ENCODE data around the gene CDC42BPA. TPM values are rescaled to one million over a fixed set of nuclear protein-coding genes. Genes with fewer than 3 reads are reported as not detected.

CDC42BPA gene
- polyA plus RNA-seq, 4 donors, result 10.8 to 19.9 (median 13.8) TPM

GRCh38 chr1:227197064-227197463, 121.2 kb downstream of the CDC42BPA start:
- DNase-seq (no peak), FAIRE-seq (no peak)
- H3K36me3 ChIP-seq (ENCODE audit: control insufficient read depth in 3 of 3, insufficient read depth in 2 of 3, low read depth in 1 of 3, low read length in 3 of 3), result peaks cover 0 to 14% (median 0%) of the 10 kb centered on the region in 3 donors
- WGBS, 3 donors, result 88 to 89% (median 89%) methylated on average over 2 of the region's 2 CpGs
- no peaks in the 10 kb centered on the region for H3K27me3 ChIP-seq (ENCODE audit: control insufficient read depth in 3 of 3, insufficient read depth in 3 of 3, low read length in 3 of 3)
- H3K9me3 ChIP-seq (ENCODE audit: control insufficient read depth in 2 of 2, insufficient read depth in 1 of 2, low read depth in 1 of 2, low read length in 1 of 2), result no peaks in the 10 kb centered on the region
- no peaks in the 10 kb centered on the region for H3K4me1 ChIP-seq (ENCODE audit: control insufficient read depth in 3 of 3, insufficient read depth in 2 of 3, low read depth in 1 of 3, low read length in 2 of 3)
- H3K4me3 ChIP-seq (ENCODE audit: low read depth in 1 of 3, low read length in 3 of 3), result no peak overlapping the region
- no peak overlapping the region for H3K27ac ChIP-seq (ENCODE audit: low read depth in 1 of 3, low read length in 2 of 3)

GRCh38 chr1:227192163-227192562, 126.1 kb downstream of the CDC42BPA start:
- FAIRE-seq (no peak), DNase-seq (peak in 1 of 2 donors; percentile 24)
- 52 to 75% (median 67%) methylated on average over 2 of the region's 2 CpGs for WGBS, 3 donors
- H3K27ac ChIP-seq (ENCODE audit: low read depth in 1 of 3, low read length in 2 of 3), result no peak overlapping the region
- no peaks in the 10 kb centered on the region for H3K9me3 ChIP-seq (ENCODE audit: control insufficient read depth in 2 of 2, insufficient read depth in 1 of 2, low read depth in 1 of 2, low read length in 1 of 2)
- no peaks in the 10 kb centered on the region for H3K27me3 ChIP-seq (ENCODE audit: control insufficient read depth in 3 of 3, insufficient read depth in 3 of 3, low read length in 3 of 3)
- no peak overlapping the region for H3K4me3 ChIP-seq (ENCODE audit: low read depth in 1 of 3, low read length in 3 of 3)
- H3K36me3 ChIP-seq (ENCODE audit: control insufficient read depth in 3 of 3, insufficient read depth in 2 of 3, low read depth in 1 of 3, low read length in 3 of 3), result peaks cover 0 to 8% (median 0%) of the 10 kb centered on the region in 3 donors
- H3K4me1 ChIP-seq (ENCODE audit: control insufficient read depth in 3 of 3, insufficient read depth in 2 of 3, low read depth in 1 of 3, low read length in 2 of 3), result no peaks in the 10 kb centered on the region

DNA sequence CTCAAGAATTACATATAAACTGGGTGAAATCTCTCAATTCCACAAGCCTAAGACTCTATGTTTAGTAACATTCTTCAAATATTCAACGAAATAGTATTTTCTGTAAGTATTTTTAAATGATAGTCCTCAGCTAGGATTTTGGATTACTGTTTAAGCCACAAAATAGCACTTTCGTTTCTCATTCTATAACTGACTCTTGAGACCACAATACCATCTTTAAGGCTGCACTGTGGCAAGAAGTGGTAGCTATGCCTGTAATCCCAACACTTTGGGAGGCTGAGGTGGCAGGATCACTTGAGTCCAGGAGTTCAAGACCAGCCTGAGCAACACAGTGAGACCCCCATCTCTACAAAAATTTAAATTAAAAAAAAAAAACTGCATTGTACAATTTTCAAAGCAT, 126.7 kb downstream of the CDC42BPA start:
- Histone ChIP-seq H3K36me3 (ENCODE audit: control insufficient read depth in 3 of 3, insufficient read depth in 2 of 3, low read depth in 1 of 3, low read length in 3 of 3) (peaks cover 0 to 8% (median 0%) of the 10 kb centered on the region in 3 donors), H3K9me3 (ENCODE audit: control insufficient read depth in 2 of 2, insufficient read depth in 1 of 2, low read depth in 1 of 2, low read length in 1 of 2) (no peaks in the 10 kb centered on the region), H3K4me3 (ENCODE audit: low read depth in 1 of 3, low read length in 3 of 3) (no peak overlapping the region), H3K27me3 (ENCODE audit: control insufficient read depth in 3 of 3, insufficient read depth in 3 of 3, low read length in 3 of 3) (no peaks in the 10 kb centered on the region), H3K27ac (ENCODE audit: low read depth in 1 of 3, low read length in 2 of 3) (no peak overlapping the region), H3K4me1 (ENCODE audit: control insufficient read depth in 3 of 3, insufficient read depth in 2 of 3, low read depth in 1 of 3, low read length in 2 of 3) (no peaks in the 10 kb centered on the region)
- no peak for DNase-seq
- no peak for FAIRE-seq
- 41 to 67% (median 58%) methylated on average over 2 of the region's 2 CpGs for WGBS, 3 donors

- WGBS, 3 donors, result 88 to 93% (median 90%) methylated on average over 2 of the region's 2 CpGs
- Histone ChIP-seq H3K27ac (ENCODE audit: low read depth in 1 of 3, low read length in 2 of 3) (no peak overlapping the region), H3K9me3 (ENCODE audit: control insufficient read depth in 2 of 2, insufficient read depth in 1 of 2, low read depth in 1 of 2, low read length in 1 of 2) (no peaks in the 10 kb centered on the region), H3K4me1 (ENCODE audit: control insufficient read depth in 3 of 3, insufficient read depth in 2 of 3, low read depth in 1 of 3, low read length in 2 of 3) (no peaks in the 10 kb centered on the region), H3K27me3 (ENCODE audit: control insufficient read depth in 3 of 3, insufficient read depth in 3 of 3, low read length in 3 of 3) (no peaks in the 10 kb centered on the region), H3K36me3 (ENCODE audit: control insufficient read depth in 3 of 3, insufficient read depth in 2 of 3, low read depth in 1 of 3, low read length in 3 of 3) (peaks cover 0 to 8% (median 0%) of the 10 kb centered on the region in 3 donors), H3K4me3 (ENCODE audit: low read depth in 1 of 3, low read length in 3 of 3) (no peak overlapping the region)
- no peak for FAIRE-seq
- DNase-seq, result no peak
Measured at GRCh38 chr1:227190321-227190720, 128.0 kb downstream of the CDC42BPA start.

DNA sequence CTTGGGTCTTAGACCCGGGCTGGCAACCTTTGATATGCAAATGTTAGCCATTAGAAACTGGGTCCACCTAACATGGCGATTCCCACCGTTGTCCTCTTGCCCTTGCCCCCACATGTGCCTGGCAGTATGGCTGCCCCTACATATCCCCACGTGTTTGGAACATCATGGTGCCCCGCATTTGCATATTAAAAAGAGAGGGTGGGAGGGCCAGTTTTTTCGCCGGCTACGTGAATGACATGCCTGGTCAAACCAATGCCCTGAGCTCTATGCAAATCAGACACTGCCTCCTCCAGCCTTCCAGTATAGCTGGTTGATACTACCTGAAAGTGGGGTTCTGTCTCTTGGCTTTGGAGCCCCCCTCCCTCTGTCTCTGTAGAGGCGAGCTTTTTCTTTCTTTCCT, 133.0 kb downstream of the CDC42BPA start:
- H3K27me3 ChIP-seq (ENCODE audit: control insufficient read depth in 3 of 3, insufficient read depth in 3 of 3, low read length in 3 of 3), result no peaks in the 10 kb centered on the region
- H3K4me1 ChIP-seq (ENCODE audit: control insufficient read depth in 3 of 3, insufficient read depth in 2 of 3, low read depth in 1 of 3, low read length in 2 of 3), result no peaks in the 10 kb centered on the region
- DNase-seq (no peak), FAIRE-seq (no peak)
- H3K4me3 ChIP-seq (ENCODE audit: low read depth in 1 of 3, low read length in 3 of 3), result no peak overlapping the region
- no peak overlapping the region for H3K27ac ChIP-seq (ENCODE audit: low read depth in 1 of 3, low read length in 2 of 3)
- H3K36me3 ChIP-seq (ENCODE audit: control insufficient read depth in 3 of 3, insufficient read depth in 2 of 3, low read depth in 1 of 3, low read length in 3 of 3), result peaks cover 0 to 3% (median 0%) of the 10 kb centered on the region in 3 donors
- WGBS, 3 donors, result 81 to 95% (median 83%) methylated on average over 9 of the region's 9 CpGs
- no peaks in the 10 kb centered on the region for H3K9me3 ChIP-seq (ENCODE audit: control insufficient read depth in 2 of 2, insufficient read depth in 1 of 2, low read depth in 1 of 2, low read length in 1 of 2)

GRCh38 chr1:227182012-227182411, 136.3 kb downstream of the CDC42BPA start:
- Histone ChIP-seq H3K27me3 (ENCODE audit: control insufficient read depth in 3 of 3, insufficient read depth in 3 of 3, low read length in 3 of 3) (no peaks in the 10 kb centered on the region), H3K4me3 (ENCODE audit: low read depth in 1 of 3, low read length in 3 of 3) (no peak overlapping the region), H3K9me3 (ENCODE audit: control insufficient read depth in 2 of 2, insufficient read depth in 1 of 2, low read depth in 1 of 2, low read length in 1 of 2) (no peaks in the 10 kb centered on the region), H3K27ac (ENCODE audit: low read depth in 1 of 3, low read length in 2 of 3) (no peak overlapping the region), H3K4me1 (ENCODE audit: control insufficient read depth in 3 of 3, insufficient read depth in 2 of 3, low read depth in 1 of 3, low read length in 2 of 3) (no peaks in the 10 kb centered on the region), H3K36me3 (ENCODE audit: control insufficient read depth in 3 of 3, insufficient read depth in 2 of 3, low read depth in 1 of 3, low read length in 3 of 3) (peaks cover 0 to 6% (median 0%) of the 10 kb centered on the region in 3 donors)
- DNase-seq (no peak), FAIRE-seq (no peak)
- 93 to 94% (median 94%) methylated on average over 3 of the region's 3 CpGs for WGBS, 3 donors

- DNase-seq, result no peak
- Histone ChIP-seq H3K27me3 (ENCODE audit: control insufficient read depth in 3 of 3, insufficient read depth in 3 of 3, low read length in 3 of 3) (no peaks in the 10 kb centered on the region), H3K36me3 (ENCODE audit: control insufficient read depth in 3 of 3, insufficient read depth in 2 of 3, low read depth in 1 of 3, low read length in 3 of 3) (peaks cover 0 to 3% (median 0%) of the 10 kb centered on the region in 3 donors), H3K9me3 (ENCODE audit: control insufficient read depth in 2 of 2, insufficient read depth in 1 of 2, low read depth in 1 of 2, low read length in 1 of 2) (no peaks in the 10 kb centered on the region), H3K27ac (ENCODE audit: low read depth in 1 of 3, low read length in 2 of 3) (no peak overlapping the region), H3K4me1 (ENCODE audit: control insufficient read depth in 3 of 3, insufficient read depth in 2 of 3, low read depth in 1 of 3, low read length in 2 of 3) (no peaks in the 10 kb centered on the region), H3K4me3 (ENCODE audit: low read depth in 1 of 3, low read length in 3 of 3) (no peak overlapping the region)
- no peak for FAIRE-seq
- WGBS, 3 donors, result 78 to 95% (median 83%) methylated on average over 4 of the region's 4 CpGs
Measured at GRCh38 chr1:227175611-227176010, 142.7 kb downstream of the CDC42BPA start.

DNA sequence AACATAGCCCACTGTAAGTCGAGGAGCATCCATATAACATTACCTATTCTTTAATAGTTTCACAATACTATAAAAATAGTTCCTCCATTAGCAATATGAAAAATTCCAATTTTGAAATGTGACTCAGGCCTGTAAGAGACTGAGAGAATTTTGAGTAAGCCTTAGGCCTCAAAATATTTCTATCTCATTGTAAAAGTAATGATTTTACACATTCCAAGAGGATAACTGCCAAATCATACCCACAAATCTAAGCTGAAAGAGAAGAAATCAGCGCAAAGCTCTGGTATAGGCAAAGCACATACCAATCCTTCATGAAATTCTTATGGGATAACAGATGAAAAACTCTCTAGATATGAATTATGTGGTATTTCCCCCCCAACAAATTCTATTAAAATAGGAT, 144.1 kb downstream of the CDC42BPA start:
- DNase-seq (no peak), FAIRE-seq (no peak)
- no peaks in the 10 kb centered on the region for H3K9me3 ChIP-seq (ENCODE audit: control insufficient read depth in 2 of 2, insufficient read depth in 1 of 2, low read depth in 1 of 2, low read length in 1 of 2)
- H3K4me3 ChIP-seq (ENCODE audit: low read depth in 1 of 3, low read length in 3 of 3), result no peak overlapping the region
- H3K36me3 ChIP-seq (ENCODE audit: control insufficient read depth in 3 of 3, insufficient read depth in 2 of 3, low read depth in 1 of 3, low read length in 3 of 3), result peaks cover 0 to 2% (median 0%) of the 10 kb centered on the region in 3 donors
- no peak overlapping the region for H3K27ac ChIP-seq (ENCODE audit: low read depth in 1 of 3, low read length in 2 of 3)
- H3K4me1 ChIP-seq (ENCODE audit: control insufficient read depth in 3 of 3, insufficient read depth in 2 of 3, low read depth in 1 of 3, low read length in 2 of 3), result no peaks in the 10 kb centered on the region
- 85 to 97% (median 90%) methylated on average over 2 of the region's 2 CpGs for WGBS, 3 donors
- no peaks in the 10 kb centered on the region for H3K27me3 ChIP-seq (ENCODE audit: control insufficient read depth in 3 of 3, insufficient read depth in 3 of 3, low read length in 3 of 3)
